ENCODE measurements around the gene GPR39.
A peak's percentile ranks its signal among the peaks of the same experiment; 100 is the strongest.

The GPR39 gene

GRCh38 chr2:132670496-132671150, 254.0 kb downstream of the GPR39 start:
- DNase-seq (ENCODE audit: low read depth, low spot score) = no peak
- ChIA-PET CTCF (no interaction called here), POLR2A (no interaction called here)
- no peak for TF ChIP-seq CTCF (IDR thresholded peaks at IDR 0.05; ENCODE audit: insufficient read depth, low read length, missing control alignments)
- H3K4me3 ChIP-seq (ENCODE audit: low read depth, low read length) = peak overlapping the region; percentile 66

GRCh38 chr2:132671151-132671835, 254.7 kb downstream of the GPR39 start:
- ChIA-PET CTCF (no interaction called here), POLR2A (no interaction called here)
- TF ChIP-seq CTCF (IDR thresholded peaks at IDR 0.05; ENCODE audit: insufficient read depth, low read length, missing control alignments) = no peak
- DNase-seq (ENCODE audit: low read depth, low spot score) = no peak
- peak overlapping the region; percentile 66 for H3K4me3 ChIP-seq (ENCODE audit: low read depth, low read length)

DNA sequence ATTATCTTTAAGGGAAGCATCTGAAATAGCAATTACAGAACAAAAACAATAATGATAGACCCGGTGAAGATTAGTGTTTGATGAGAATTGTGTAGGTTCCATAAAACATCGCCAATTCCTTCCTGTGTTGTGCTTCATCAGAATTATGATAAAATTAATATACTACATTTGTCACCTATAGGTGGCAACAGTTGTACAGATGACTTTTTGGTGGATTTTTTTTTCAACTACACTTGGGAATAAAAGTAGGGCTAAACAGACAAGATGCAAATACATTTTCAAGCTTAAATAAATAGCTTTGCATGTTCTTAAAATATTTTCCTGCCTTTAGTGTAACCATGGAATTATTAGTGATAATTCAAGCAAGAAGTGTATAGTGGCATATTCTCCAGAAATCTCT, 260.4 kb downstream of the GPR39 start:
- no peak for DNase-seq (ENCODE audit: low read depth, low spot score)
- H3K4me3 ChIP-seq (ENCODE audit: low read depth, low read length) = no peak overlapping the region
- ChIA-PET POLR2A (no interaction called here), CTCF (interaction anchor here (0.8 to 2.7 kb wide), 7 partner anchors 10 to 517 kb away, joined by 3 to 14 read pairs (median 4); no protein-coding TSS in a partner anchor)
- TF ChIP-seq CTCF (IDR thresholded peaks at IDR 0.05; ENCODE audit: insufficient read depth, low read length, missing control alignments) = no peak

DNA sequence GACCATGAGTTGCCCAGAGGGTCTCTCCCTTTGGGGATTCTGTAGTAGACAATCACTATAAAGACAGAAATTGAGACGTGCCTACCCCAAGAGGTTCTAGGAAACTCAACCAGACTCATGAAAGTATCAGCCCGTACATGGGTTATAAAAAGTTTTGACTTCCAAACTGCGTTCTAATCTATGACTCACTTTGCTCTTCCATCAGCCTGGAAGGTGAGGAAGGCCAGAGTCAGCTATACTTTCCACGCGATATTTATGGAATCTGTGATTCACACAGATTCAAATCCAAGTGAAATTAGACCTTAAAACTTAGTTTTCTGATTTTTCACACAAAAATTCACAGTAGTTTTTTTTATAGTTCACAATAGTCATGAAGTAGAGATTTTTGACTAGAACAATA, 261.1 kb downstream of the GPR39 start:
- no peak overlapping the region for H3K4me3 ChIP-seq (ENCODE audit: low read depth, low read length)
- ChIA-PET POLR2A (interaction anchor here (0.7 kb wide), 1 partner anchor 261 kb away, joined by 3 read pairs; no protein-coding TSS in a partner anchor), CTCF (interaction anchor here (1.2 to 2.7 kb wide), 6 partner anchors 10 to 493 kb away, joined by 3 to 14 read pairs (median 4); no protein-coding TSS in a partner anchor)
- no peak for TF ChIP-seq CTCF (IDR thresholded peaks at IDR 0.05; ENCODE audit: insufficient read depth, low read length, missing control alignments)
- DNase-seq (ENCODE audit: low read depth, low spot score) = no peak

DNA sequence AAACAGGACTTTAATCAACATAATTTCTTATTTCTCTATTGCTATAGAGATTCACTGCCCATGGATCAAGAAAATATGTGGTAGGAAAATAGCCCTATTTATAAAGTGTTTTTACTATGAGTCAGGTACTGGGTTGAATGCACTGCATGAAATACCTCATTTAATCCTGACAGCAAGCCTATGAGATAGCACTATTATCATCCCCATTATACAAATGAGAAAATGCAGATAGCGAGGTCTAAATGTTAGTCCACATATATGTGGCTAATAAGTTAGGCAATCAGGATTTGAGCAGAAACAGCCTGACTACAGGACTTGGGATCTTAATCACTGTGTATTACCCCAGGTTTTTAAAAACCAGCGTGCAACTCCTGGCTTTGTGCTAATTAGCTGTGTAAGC, 261.9 kb downstream of the GPR39 start:
- ChIA-PET CTCF (interaction anchor here (0.9 to 1.3 kb wide), 3 partner anchors 16 to 488 kb away, joined by 3 to 6 read pairs (median 3); no protein-coding TSS in a partner anchor), POLR2A (no interaction called here)
- TF ChIP-seq CTCF (IDR thresholded peaks at IDR 0.05; ENCODE audit: insufficient read depth, low read length, missing control alignments) = no peak
- no peak overlapping the region for H3K4me3 ChIP-seq (ENCODE audit: low read depth, low read length)
- no peak for DNase-seq (ENCODE audit: low read depth, low spot score)

DNA sequence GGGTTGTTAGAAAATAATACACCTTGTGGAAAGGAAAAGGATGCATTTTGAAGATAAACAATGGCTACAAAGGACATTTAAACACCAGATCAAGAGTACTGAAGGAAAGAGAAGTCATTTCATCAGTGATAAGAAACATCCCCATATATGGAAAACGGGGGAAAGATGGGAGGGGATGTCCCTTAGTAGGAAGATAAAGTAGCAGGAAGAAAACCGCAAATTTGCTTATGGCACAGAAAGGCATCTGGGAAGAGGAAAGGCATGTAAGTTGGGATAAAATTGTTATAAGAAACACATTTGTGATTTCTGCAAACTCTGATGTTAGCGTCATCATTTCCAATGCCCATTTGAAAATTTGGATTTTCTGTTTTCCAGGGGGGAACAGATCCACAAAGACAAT, 263.9 kb downstream of the GPR39 start:
- no peak for TF ChIP-seq CTCF (IDR thresholded peaks at IDR 0.05; ENCODE audit: insufficient read depth, low read length, missing control alignments)
- ChIA-PET POLR2A (no interaction called here), CTCF (interaction anchor here (1.5 kb wide), 1 partner anchor 15 kb away, joined by 5 read pairs; no protein-coding TSS in a partner anchor)
- DNase-seq (ENCODE audit: low read depth, low spot score) = no peak
- H3K4me3 ChIP-seq (ENCODE audit: low read depth, low read length) = no peak overlapping the region
